Skeletal muscle tissue (tissue), 4 donors: ENCODE measurements around the gene NINJ2. TPM values are rescaled to one million over a fixed set of nuclear protein-coding genes. Genes with fewer than 3 reads are reported as not detected.

Source experiments
- H3K27ac ChIP-seq: one replicate; pipeline ENCODE4 v1.7.0; 2013; ENCODE audit warnings: mild to moderate bottlenecking, low read depth, low read length, inconsistent platforms
- H3K27me3 ChIP-seq, 3 donors: one replicate each; pipeline ENCODE4 v1.7.0; 2013; ENCODE audit warnings: low read length in 3 of 3; ENCODE audit not compliant: control insufficient read depth in 3 of 3, insufficient read depth in 3 of 3
- H3K36me3 ChIP-seq, 3 donors: one replicate each; pipeline ENCODE4 v1.7.0; 2013; ENCODE audit warnings: low read length in 3 of 3; ENCODE audit not compliant: control insufficient read depth in 3 of 3, insufficient read depth in 3 of 3
- H3K4me1 ChIP-seq, 3 donors: one replicate each; pipeline ENCODE4 v1.7.0; 2013; ENCODE audit warnings: low read length in 3 of 3, mild to moderate bottlenecking in 3 of 3; ENCODE audit not compliant: control insufficient read depth in 3 of 3, insufficient read depth in 3 of 3
- H3K4me3 ChIP-seq, 3 donors: one replicate each; pipeline ENCODE4 v1.7.0; 2013; ENCODE audit warnings: low read length in 3 of 3
- H3K9ac ChIP-seq, 3 donors: one replicate each; pipeline ENCODE4 v1.7.0; 2013; ENCODE audit warnings: low read length in 3 of 3, mild to moderate bottlenecking in 3 of 3, moderate library complexity in 2 of 3, low read depth in 1 of 3
- H3K9me3 ChIP-seq, 3 donors: one replicate each; pipeline ENCODE4 v1.7.0; 2013; ENCODE audit warnings: low read length in 3 of 3; ENCODE audit not compliant: control insufficient read depth in 3 of 3
- total RNA-seq: library from RNA; depleted of rRNA; stranded (reverse); fragments of >200 nt; gene quantifications from one replicate; pipeline ENCODE4 v1.2.3, GENCODE V29; 2014
- donor health status: Osteomylitis.

Gene NINJ2
- total RNA-seq, 1 donor from 2014 or later: 2.6 TPM

- no peaks in the 10 kb centered on the region for H3K27me3 ChIP-seq
- H3K9me3 ChIP-seq: no peaks in the 10 kb centered on the region
- peaks cover 0 to 2% (median 0%) of the 10 kb centered on the region in 3 donors for H3K36me3 ChIP-seq
- H3K9ac ChIP-seq: no peak overlapping the region
- no peak overlapping the region for H3K4me3 ChIP-seq
- H3K4me1 ChIP-seq: peaks cover 22 to 24% (median 23%) of the 10 kb centered on the region in 3 donors
- peak overlapping the region; percentile 60 for H3K27ac ChIP-seq
Measured at GRCh38 chr12:608413-608812, 54.8 kb downstream of the NINJ2 start.

GRCh38 chr12:607541-608001 is 55.7 kb downstream of the NINJ2 start:
- Histone ChIP-seq H3K4me3 (no peak overlapping the region), H3K4me1 (peaks cover 22 to 24% (median 23%) of the 10 kb centered on the region in 3 donors), H3K27ac (peak overlapping the region; percentile 60), H3K9me3 (no peaks in the 10 kb centered on the region), H3K27me3 (no peaks in the 10 kb centered on the region), H3K36me3 (peaks cover 0 to 2% (median 0%) of the 10 kb centered on the region in 3 donors), H3K9ac (no peak overlapping the region)

- no peak overlapping the region for H3K27ac ChIP-seq
- H3K4me3 ChIP-seq: no peak overlapping the region
- H3K27me3 ChIP-seq: no peaks in the 10 kb centered on the region
- no peak overlapping the region for H3K9ac ChIP-seq
- H3K4me1 ChIP-seq: peaks cover 16 to 19% (median 18%) of the 10 kb centered on the region in 3 donors
- H3K36me3 ChIP-seq: peaks cover 0 to 2% (median 0%) of the 10 kb centered on the region in 3 donors
- no peaks in the 10 kb centered on the region for H3K9me3 ChIP-seq
Measured at GRCh38 chr12:604956-605355, 58.3 kb downstream of the NINJ2 start.

GRCh38 chr12:602700-603068 is 60.6 kb downstream of the NINJ2 start:
- H3K9me3 ChIP-seq: no peaks in the 10 kb centered on the region
- H3K27me3 ChIP-seq: no peaks in the 10 kb centered on the region
- peaks cover 4 to 10% (median 8%) of the 10 kb centered on the region in 3 donors for H3K4me1 ChIP-seq
- peaks cover 0 to 3% (median 0%) of the 10 kb centered on the region in 3 donors for H3K36me3 ChIP-seq
- no peak overlapping the region for H3K9ac ChIP-seq
- no peak overlapping the region for H3K27ac ChIP-seq
- H3K4me3 ChIP-seq: no peak overlapping the region

- Histone ChIP-seq H3K9ac (no peak overlapping the region), H3K4me3 (no peak overlapping the region), H3K4me1 (peaks cover 0 to 5% (median 5%) of the 10 kb centered on the region in 3 donors), H3K27ac (no peak overlapping the region), H3K9me3 (no peaks in the 10 kb centered on the region), H3K27me3 (no peaks in the 10 kb centered on the region), H3K36me3 (peaks cover 0 to 3% (median 0%) of the 10 kb centered on the region in 3 donors)
Measured at GRCh38 chr12:601976-602699, 61.1 kb downstream of the NINJ2 start.

GRCh38 chr12:599756-600155 is 63.5 kb downstream of the NINJ2 start:
- no peaks in the 10 kb centered on the region for H3K27me3 ChIP-seq
- H3K36me3 ChIP-seq: peaks cover 0 to 2% (median 0%) of the 10 kb centered on the region in 3 donors
- no peaks in the 10 kb centered on the region for H3K9me3 ChIP-seq
- H3K9ac ChIP-seq: no peak overlapping the region
- no peak overlapping the region for H3K4me3 ChIP-seq
- peaks cover 0 to 3% (median 0%) of the 10 kb centered on the region in 3 donors for H3K4me1 ChIP-seq
- no peak overlapping the region for H3K27ac ChIP-seq

GRCh38 chr12:597926-598568 is 65.2 kb downstream of the NINJ2 start:
- Histone ChIP-seq H3K36me3 (peaks cover 0 to 2% (median 0%) of the 10 kb centered on the region in 3 donors), H3K9me3 (no peaks in the 10 kb centered on the region), H3K9ac (peak overlapping the region in 1 of 3 donors; percentile 40), H3K27ac (no peak overlapping the region), H3K27me3 (no peaks in the 10 kb centered on the region), H3K4me1 (peaks cover 0 to 3% (median 0%) of the 10 kb centered on the region in 3 donors), H3K4me3 (no peak overlapping the region)

- Histone ChIP-seq H3K9ac (no peak overlapping the region), H3K4me3 (no peak overlapping the region), H3K4me1 (peaks cover 14 to 19% (median 18%) of the 10 kb centered on the region in 3 donors), H3K27me3 (no peaks in the 10 kb centered on the region), H3K27ac (no peak overlapping the region), H3K36me3 (no peaks in the 10 kb centered on the region), H3K9me3 (no peaks in the 10 kb centered on the region)
Measured at GRCh38 chr12:593396-594270, 69.6 kb downstream of the NINJ2 start.

- no peaks in the 10 kb centered on the region for H3K9me3 ChIP-seq
- no peak overlapping the region for H3K4me3 ChIP-seq
- H3K4me1 ChIP-seq: peaks cover 14 to 19% (median 15%) of the 10 kb centered on the region in 3 donors
- peak overlapping the region; percentile 21 to 54 (median 36) for H3K9ac ChIP-seq
- H3K27ac ChIP-seq: peak overlapping the region; percentile 58
- no peaks in the 10 kb centered on the region for H3K36me3 ChIP-seq
- no peaks in the 10 kb centered on the region for H3K27me3 ChIP-seq
Measured at GRCh38 chr12:592024-592505, 71.2 kb downstream of the NINJ2 start.
